Stimulated activated CD4-positive, alpha-beta T cell treated with anti-CD3 and anti-CD28 coated beads, Interleukin-4, amount 100 ng/mL, for 24 hours (primary cell): ENCODE data around the gene PHACTR3.

ENCODE experiments used
- DNase-seq: peaks from one replicate; pipeline ENCODE4 v3.0.0-alpha.2; 2020

Gene PHACTR3

DNA sequence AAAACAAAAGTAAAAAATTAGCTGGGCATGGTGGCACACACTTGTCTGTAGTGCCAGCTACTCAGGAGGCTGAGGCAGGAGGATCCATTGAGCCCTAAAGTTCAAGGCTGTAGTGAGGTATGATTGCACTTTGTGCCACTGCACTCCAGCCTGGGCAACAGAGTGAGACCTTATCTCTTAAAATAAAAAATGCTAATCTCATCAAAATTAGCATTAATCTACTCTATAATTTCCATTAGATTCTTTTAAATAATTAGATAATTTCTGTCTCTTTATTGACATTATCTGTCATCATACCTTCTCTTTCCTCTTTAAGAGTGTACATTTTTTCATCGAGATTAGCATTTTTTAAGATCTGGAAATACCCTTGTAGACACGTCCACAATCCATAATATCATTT, 48.0 kb downstream of the PHACTR3 start:
- no peak for DNase-seq

DNA sequence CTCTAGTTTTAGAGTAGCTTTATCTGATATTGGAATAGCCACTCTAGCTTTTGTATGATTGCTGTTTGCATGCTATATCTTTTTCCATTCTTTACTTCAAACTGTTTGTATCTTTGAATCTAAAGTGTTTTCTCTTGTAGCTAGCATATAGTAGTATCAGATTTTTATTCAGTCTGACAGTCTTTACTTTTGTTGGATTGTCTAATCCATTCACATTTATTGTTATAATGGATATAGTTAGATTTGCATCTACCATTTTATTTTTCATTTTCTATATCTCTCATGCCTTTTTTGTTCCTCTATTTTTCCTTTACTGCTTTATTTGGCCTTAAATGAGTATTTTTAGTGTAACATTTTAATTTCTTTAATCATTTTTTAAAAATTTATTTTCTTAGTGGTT, 52.1 kb downstream of the PHACTR3 start:
- DNase-seq, result no peak

DNA sequence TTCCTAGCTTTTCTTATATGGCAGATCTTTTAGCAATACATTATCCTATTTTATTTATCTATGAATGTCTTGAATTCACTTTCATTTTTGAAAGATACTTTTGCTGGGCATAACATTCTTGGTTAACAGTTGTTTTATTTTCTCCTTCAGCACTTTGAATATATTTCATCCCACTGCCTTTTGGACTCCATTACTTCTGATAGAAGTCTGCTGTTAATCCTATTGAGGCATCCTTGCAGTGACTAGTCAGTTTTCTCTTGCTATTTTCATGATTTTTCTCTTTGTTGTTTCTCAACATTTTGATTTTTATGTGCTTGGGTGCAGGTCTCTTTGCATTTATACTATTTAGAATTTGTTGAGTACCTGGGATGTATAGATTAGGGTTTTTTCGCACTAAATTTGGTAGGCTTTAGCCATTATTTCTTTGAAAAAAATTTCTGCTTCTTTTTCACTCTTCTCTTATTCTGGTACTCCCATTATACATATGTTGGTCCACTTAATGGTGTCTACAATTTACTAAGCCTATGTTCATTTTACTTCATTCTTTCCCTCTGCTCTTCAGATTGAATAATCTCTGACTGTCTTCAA, 53.2 kb downstream of the PHACTR3 start:
- DNase-seq, result no peak

DNA sequence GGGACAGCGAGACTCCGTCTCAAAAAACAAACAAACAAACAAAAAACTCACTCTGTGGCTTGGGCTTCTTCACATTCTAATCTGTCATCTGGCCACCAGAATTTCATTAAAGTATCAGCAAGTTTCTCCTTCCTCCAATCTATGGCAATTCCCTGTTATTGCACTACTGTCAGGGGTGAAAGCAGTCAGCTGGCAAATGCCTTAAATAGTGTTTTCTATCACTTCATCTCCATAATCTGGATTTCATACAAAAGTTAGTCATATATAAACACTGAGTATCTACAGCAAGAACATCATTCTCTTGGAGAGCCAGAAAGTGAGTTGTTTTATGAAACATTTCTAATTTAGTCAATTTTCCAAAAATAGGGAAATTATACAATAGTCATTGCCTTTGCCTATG, 56.1 kb downstream of the PHACTR3 start:
- no peak for DNase-seq

DNA sequence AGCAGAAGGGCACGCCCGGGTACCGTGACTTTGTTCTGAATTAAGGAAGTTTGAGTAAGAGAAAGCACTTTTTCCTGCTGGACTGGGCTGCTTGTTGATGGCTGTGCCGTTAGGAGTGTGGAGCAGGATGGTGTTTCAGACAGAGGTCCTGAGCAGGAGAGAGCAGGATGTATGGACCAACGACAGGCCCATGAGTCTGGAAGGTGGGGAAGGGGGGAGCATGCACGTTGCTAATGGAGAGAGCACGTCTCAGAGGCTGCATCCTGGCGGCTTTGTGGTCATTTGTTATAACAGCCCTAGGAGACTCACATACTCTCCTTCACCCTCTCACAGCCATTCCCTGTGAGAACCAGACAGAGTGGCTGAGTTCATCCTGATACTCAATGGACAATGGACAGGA, 56.8 kb downstream of the PHACTR3 start:
- no peak for DNase-seq

DNA sequence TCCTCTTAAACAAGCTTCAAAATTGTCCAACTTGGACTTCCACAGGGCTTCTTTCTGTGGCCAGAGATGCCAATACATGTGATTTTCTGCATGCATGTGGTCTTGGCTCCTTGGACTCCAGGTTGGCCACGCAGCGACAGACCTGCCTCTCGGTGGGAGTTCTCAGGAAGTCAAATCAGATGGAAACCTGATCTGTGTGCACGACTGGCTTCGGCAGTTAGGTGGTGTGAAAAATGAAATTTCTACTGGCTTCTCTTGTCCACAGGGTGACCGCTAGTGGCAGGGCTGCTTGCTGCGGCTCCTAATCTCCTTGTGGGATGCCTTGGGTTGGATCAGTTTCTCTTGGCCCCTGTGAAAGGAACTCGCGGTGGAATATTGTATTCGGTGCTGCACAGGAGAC, 57.3 kb downstream of the PHACTR3 start:
- DNase-seq, result no peak

DNA sequence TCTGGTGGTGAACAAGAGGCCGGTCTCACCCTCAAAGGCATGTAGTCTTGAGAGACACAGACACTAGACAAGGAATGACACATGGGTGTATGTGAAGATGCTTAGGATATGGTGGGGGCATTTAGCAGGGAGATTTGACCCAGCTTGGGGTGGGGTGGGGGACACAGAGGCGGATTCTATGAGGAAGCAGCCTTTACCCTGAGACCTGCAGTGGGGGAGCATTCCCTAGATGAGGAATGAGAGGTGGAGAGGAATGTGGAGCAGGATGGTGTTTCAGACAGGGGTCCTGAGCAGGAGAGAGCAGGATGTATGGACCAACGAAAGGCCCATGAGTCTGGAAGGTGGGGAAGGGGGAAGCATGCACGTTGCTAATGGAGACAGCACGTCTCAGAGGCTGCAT, 57.8 kb downstream of the PHACTR3 start:
- DNase-seq, result no peak

DNA sequence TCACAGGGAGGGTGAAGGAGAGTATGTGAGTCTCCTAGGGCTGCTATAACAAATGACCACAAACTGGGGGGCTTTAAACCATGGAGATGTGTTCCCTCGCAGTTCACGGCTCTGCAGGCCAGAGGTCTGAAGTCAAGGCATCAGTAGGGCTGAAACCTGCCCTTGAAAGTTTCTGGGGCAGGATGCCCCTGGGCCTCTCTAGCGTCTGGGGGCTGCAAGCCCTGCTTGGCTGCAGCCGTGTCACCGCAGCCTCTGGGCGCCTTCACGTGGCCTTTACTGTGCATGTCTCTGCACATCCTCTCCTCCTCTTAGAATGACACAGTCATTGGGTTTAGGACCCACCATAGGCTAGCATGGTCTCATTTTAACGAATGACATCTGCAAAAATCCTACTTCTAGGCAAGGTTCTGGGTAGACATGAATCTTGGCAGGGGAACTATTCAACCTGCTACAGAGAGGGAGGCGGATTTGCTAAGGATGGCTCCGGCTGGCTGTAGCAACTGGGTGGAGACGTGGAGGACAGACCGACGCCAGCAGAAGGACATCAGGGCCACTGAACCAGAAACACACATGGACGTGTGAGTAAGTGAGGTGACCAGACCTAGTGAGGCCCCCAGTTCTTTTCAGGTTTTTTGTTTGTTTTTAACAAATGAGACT, 58.6 kb downstream of the PHACTR3 start:
- DNase-seq, result no peak

DNA sequence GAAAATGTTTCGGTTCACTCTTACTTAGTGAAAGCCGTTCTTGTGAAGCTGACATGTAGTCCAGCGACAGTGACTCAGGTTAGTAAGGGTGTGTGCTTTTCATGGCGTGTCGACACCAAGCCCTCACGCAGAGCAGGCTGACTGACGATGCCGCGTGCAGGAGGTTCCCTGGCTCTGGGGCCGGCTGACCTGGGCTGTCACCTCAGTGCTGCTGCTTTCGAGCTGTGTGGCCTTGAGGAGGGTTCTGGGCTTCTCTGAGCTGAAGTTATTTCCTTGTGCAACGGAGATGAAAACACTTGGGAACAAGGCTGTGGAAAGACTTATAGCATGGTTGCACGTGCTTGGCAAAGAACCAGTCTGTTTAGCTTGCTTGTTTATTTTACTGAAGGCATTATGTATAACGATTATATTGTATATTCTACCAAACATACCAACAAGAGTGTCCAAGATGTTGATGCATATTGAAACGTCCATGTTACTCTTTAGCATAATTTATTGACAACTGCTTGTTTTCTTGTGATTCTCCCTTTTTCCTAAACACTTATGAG, 59.2 kb downstream of the PHACTR3 start:
- no peak for DNase-seq

DNA sequence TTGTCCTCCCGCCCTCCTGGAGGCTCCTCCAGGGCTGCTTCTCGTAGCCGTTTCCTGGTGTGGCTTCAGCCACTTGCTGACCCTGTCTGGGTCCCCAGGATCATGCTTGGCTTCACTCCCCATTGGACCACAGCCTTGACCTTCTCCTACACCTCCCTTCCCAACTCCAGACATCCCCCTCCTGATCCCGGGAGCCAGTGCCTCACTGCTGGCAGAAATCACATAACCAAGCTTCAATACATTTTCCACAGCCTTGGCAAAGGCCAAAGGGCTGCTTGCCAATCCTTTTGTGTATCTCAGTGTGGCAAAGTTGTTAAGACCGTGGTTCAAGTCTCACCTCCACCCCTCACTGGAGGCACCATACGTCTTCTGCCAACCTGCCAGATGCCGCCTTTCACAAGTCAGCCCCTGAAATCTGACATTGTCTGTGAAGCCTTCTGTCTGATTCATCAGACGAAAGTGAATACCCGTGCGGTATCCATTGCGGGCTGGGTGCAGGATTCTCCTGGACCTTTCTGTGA, 60.1 kb downstream of the PHACTR3 start:
- no peak for DNase-seq

DNA sequence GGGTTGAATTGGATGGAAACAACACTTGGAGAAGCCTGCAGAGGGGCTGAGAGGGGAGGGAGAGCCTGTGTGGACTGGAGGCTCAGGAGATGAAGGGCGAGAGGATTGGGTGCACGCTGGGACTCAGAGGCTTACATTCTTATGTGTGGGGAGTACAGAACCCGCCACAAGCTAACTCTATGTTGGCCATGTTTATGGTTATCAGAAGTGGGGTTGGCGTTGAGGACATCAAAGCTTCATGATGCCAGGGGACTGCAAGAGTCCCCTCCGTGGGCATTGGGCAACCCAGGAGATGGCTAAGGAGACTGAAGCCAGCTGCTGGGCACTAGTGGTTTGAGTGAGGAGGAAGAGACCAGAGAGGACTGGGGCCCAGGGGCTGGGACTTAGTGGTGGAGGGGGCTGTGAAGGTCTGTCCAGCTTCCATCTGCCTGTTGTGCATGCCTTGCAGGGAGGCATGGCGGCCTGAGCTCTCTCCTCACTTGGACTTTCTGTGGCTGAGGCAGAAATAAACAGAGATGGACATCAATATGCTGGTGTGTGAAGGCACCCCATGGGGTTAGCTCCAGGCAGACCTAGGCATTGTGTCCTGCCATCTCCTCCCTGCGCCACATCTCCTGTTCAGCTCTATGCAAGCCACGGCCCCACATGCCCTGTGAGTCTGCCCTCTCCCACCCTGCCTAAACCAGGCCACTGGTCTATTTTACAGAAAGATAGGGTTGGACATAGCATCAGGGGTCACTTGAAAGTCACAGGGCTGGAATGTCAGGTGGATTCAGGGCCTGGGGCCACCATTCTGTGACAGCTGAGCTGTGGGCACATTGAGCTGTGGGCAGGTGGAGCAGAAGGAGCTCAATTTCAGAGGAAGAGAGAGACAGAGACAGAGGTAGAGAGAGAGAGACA, 61.6 kb downstream of the PHACTR3 start:
- no peak for DNase-seq

DNA sequence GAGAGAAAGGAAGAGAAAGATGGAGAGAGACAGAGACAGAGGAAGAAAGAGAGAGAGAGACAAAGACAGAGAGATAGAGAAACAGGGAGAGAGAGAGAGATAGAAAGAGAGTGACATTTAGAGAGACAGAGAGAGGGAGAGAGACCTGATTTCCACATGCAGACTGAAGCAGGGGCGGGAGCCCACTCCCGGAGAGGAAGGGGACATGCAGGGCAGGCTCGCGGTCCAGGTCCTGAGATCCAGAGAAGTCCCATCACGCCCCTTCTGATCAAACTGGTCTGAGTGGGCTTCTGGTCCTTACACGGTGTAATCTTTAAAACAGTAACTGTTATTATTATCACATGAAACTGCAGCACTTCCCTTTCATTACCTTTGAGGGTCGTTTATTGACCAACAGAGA, 62.2 kb downstream of the PHACTR3 start:
- no peak for DNase-seq

DNA sequence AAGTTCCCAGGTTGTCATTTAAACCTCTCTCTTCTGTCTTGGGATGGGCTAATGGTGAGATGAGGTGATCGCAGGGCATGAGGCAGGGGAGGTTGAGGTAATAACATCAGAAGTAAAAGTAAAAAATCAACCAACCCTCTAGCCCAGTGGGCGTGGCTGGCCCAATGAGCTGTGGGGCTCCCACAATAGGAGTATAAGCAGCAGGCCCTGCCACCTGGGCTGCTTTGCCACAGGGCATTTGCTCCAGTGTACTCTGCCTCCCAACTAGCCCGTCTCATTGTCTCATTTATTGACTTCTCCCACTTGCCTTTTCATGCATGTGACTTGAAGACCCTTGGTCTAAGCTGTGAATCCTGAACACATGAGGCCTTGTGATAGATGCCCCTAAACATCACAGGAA, 62.8 kb downstream of the PHACTR3 start:
- DNase-seq, result no peak

DNA sequence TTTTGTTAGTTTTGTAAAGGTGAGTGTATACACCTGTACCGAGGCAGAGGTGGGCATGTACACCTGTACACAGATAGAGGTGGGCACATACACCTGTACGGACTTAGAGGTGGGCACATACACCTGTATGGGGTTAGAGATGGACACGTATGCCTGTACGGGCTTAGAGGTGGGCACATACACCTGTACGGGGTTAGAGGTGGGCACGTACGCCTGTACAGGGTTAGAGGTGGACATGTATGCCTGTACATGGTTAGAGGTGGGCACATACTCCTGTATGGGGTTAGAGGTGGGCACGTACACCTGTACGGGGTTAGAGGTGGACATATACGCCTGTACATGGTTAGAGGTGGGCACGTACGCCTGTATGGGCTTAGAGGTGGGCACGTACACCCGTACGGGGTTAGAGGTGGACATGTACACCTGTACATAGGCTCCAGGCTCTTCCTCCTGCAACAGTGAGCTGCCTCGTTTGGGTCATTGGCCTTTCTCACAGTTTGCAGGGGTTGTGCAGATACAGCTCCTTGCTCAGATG, 63.7 kb downstream of the PHACTR3 start:
- no peak for DNase-seq

DNA sequence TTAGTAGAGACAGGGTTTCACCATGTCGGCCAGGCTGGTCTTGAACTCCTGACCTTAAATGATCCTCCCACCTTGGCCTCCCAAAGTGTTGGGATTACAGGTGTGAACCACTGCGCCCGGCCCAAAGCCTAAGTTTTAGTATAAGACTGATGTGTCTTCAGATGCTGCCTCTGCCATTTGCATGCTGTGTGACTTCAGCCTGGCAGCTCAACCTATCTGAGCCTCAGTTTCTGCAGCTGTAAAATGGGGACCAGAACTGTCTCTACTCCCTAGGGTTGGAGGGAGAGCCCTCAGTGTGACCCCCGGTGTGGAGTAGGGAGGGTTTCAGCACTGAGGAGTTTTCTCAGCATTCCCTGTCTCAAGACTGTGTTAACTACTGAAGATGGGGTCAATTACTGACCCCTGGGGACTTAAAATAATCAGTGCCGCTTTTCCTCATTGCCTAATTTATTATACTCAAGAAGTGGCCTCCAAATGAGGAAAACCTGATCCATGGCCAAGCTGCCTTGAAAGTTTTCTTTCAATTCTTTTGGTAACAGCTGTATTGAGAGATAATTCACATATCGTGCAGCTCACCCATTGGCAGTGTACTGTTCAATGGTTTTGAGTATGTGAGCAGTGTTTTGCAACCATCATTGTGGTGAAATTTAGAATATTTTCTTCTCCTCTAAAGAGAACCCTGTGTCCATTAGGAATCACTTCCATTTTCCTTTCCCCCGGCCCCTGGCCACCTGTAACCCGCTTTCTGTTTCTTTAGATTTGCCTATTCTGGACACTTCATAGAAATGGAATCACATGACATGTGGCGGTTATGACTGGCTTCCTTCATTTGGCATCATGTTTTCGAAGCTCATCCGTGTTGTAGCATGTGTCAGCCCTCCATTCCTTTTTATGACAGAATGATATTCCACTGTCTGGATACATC, 64.8 kb downstream of the PHACTR3 start:
- no peak for DNase-seq

DNA sequence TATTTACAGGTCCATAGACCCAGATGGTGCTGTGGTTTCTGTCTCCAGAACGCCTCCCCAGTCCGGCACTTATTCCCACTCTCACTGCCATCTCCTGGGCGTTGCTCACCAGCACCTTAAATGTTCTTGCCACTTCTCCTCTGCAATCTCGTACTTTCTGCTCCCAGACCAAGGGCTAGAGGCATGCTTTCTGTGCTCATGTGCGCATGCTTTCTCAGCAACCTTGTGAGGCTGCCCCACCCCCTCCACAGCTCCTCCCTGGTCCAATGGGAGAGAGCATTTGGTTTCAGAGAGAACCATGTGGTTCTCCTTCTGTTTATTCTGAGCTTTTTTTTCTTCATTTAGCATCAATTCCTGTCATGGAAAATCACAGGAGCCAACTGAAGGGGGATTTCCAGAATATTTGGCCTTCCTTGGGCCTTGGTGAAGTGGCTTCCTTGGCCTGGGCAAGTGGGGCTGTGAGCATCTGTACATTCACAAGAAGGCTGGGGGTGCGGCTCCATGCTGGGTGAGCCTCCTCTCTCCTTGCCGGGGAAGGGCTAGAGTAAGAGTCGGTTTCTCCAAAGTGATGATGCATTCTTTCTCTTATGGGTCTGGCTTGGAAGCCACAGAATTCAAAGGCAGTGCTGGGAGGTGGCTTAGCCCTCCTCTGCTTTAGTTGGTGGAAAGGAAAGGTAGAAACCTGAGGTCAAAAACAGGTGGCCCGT, 66.6 kb downstream of the PHACTR3 start:
- DNase-seq, result no peak

DNA sequence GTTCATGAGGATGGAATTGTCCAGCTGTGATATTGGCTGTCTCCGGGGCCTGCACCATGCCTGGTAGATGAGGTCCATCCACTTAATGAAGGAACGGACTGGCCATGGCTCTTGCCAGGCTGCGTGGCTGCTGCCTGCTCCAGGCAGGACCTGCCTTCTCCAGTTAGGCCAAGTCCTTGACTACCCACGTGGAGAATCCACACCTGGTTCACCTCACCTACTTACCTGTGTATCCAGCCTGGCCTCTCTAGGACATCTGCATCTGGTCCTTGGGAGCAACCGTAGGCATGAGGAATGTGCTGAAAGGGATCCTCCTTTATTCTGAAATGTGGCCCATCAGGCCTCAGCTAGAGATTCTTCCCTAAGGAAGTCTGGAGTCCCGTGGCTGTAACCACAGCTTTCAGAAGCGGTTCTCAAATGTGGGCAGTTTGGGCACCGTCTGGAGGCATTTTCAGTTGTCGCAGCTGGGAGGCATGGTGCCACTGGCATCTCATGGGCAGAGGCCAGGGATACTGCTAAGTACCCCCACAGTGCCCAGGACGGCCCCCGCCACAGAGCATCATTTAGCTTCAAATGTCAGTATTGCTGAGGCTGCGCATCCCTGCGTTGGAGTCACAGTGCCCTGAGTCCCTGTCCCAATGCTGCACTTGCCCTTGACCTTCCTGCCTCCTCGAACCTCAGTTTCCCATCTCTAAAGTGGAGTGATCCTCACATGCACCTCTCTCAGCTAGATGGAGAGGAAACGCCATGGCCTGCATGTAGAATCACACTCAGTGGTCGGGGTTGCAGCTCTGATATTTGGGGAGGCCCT, 67.5 kb downstream of the PHACTR3 start:
- DNase-seq, result no peak

DNA sequence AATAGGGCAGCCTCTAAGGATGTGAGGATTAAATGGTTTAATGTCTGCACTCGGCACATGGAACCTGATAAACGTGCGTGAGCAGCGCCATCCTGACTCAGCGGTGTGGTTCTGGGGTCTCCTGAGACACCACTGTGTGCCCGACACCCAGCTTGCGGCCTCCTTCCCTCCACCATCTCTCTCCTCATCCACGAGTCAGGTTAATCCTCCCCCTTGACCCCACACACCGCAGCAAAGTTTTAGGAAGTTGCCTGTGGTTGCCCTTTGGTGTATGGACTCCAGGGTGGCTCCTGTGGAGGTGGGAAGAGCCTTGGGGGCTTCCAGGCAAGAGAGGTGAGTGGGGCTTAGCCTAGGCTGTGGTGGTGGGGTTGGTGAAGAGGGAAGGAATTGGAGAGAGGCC, 68.2 kb downstream of the PHACTR3 start:
- DNase-seq, result no peak

DNA sequence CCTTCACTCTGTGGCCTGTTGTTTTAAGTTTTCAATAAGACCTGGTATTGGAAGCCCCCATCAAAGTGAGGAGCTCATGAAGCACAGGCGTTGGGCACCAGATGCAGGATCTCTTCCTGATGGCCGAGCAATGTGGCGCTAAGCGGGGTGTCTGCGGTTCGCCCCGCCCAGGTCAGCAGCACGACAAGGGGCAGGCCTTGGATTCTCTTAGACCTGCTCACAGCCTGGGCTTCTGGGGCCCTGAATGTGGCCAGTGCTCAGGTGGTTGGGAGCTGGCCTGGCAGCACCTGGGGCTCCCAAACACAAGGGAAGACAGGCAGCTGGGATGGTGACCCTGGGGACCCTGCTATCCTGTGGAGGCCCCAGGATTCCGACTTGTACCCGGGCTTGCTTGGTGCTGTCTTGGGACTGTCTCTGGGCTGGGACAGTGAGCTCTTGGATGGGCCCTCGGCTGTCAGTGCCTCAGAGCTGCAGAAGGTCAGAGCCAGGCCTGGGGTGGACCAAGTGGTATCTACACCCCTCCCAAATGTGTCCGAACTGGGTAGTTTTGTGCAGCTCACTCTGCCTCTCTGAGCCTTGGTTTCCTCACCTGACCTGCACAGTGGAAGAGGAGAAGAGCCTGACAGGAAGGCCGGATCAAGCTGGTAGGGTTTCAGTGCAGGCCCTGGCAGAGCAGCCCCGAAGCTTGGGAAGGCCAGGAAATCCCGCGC, 69.1 kb downstream of the PHACTR3 start:
- DNase-seq, result no peak

DNA sequence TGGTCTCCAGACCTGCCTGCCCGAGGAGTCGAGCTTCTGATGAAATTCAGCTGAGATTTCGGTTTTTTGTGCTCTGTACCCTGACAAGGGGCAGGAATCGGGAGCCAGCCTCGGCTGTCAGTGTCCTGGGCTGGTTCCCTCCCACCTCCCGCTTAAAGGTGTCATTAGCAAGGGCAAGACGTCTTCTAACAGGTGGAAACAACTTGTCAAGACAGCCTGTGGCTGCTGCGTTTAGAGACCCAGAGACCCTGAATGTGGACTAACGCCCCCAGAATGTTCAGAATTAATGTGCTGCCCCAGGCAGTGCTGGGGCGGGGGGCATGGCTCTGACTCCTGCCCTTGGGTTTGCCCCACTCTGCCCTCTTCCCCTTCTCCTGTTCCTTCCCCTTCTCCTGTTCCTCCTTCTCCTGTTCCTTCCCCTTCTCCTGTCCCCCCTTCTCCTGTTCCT, 69.7 kb downstream of the PHACTR3 start:
- DNase-seq, result no peak
